K562 treated with DMSO at 1 percent for 4 hours (cell line): ENCODE results near the gene HS1BP3. TPM values are rescaled to one million over a fixed set of nuclear protein-coding genes. Genes with fewer than 3 reads are reported as not detected.

Experiments used
- total RNA-seq: library from RNA; unstranded; fragments of 300-600 nt; gene quantifications from 2 replicates; pipeline ENCODE4 v1.2.3, GENCODE V29; 2022; ENCODE audit not compliant: insufficient read depth

HS1BP3 gene, protein sequence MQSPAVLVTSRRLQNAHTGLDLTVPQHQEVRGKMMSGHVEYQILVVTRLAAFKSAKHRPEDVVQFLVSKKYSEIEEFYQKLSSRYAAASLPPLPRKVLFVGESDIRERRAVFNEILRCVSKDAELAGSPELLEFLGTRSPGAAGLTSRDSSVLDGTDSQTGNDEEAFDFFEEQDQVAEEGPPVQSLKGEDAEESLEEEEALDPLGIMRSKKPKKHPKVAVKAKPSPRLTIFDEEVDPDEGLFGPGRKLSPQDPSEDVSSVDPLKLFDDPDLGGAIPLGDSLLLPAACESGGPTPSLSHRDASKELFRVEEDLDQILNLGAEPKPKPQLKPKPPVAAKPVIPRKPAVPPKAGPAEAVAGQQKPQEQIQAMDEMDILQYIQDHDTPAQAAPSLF
- 22.2 and 22.7 TPM in 2 replicates for total RNA-seq

DNA sequence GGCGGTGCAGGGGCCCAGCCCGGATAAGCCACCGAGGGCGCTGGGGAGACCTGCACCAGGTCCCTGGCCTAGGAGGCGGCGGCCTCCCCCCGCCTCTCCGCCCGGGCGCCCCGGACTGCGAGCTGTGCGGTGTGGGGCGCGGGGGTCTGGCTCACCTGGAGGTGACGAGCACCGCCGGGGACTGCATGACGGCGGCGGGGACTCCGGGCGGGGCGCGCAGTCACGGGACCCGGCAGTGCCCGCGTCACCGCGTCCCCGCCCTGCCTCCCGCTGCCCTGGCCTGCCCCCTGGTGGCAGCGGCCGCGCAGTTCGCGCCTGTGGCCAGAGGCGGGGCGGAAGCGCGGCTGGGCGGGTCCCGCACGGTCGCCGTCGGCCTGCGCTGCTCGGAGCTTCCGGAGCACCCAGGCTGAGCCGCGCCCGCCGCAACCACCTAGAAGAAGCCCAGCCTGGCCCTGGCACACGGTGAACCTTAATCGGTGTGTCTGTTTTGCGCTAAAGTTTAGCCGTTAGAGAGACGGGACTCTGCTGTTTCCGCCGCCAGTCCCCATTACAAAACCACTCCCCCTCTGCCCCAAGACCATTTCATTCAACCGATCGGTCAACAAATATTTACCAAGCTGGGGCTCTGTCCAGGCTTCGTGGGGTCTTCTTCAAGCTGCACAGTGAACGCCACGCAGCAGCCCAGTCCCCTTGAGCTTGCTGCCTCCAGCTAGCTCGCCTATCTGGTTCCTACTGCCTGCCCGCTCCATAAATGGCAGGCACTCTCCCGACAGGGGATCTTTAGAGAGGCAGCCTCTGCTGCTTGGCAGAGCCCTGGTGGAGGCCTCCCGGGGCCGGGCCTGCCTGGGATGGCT, at the start of gene HS1BP3:
TSS of gene HS1BP3 (minus strand) at position 222 of the 854 bp plus-strand sequence. CDS start at position 187, 35 bp downstream.

DNA sequence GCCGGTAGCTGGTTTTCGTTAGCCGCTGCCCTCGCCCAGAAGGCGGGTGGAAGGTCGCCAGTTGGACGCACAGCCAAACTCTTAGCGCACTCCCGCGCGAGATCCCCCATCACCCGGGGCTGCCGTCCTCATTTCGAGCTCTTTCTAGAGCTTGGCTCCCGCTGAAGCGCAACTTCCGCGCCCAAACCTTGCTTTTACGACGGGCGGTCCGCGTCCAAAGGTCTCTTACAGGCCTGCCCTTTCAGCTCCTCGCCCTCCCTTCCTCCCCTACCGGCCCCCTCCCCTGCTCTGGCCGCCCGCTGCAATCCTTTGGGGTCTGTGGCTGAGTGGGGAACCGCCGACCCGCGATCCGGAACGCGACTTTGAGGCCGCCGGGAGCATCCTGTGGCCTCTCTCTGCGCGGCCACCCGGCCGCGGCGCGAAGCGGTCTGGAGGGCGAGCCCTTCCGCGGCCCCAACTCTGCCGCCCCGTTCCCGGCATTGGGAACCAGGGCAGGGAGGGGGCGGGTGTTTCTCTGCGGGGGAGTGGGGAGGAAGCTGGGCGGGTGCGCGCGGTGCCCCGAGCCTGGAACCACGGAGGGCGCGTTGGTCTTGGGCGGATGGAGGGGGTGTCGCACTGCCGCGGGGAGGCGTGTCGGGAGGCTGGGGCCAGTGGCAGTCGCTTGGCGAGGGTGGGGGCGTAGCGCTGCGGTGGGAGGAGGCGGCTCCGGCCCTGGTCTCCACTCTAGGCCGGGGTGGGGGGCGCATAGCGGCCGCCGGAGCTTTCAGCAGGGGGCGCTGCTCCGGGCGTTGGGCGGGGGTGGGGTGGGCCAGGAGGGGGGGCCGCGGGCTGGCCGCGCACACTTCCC, 15.6 kb upstream of the HS1BP3 start, which contains the start of gene GDF7:
TSS of gene GDF7 (plus strand) at position 841 of the 847 bp plus-strand sequence. CDS start 96 bp downstream, outside the sequence.

Other genes starting within 250 kb of the HS1BP3 start
- gene RHOB, start 204.0 kb downstream of the HS1BP3 start, total RNA-seq, result 3.7 and 6.4 TPM in 2 replicates
- 0.07 TPM in 1 of 2 replicates, not detected in the other for gene GDF7, start 16.0 kb upstream of the HS1BP3 start, total RNA-seq
- 11.1 and 16.7 TPM in 2 replicates for gene LDAH, start 172.0 kb upstream of the HS1BP3 start, total RNA-seq